GM13977 (cell line): Measurements from ENCODE around the gene ESRRG.

ENCODE experiments used
- DNase-seq: peaks from one replicate; pipeline ENCODE4 v3.0.0; 2012; ENCODE audit warnings: low spot score
- CTCF ChIP-seq: IDR thresholded peaks from 2 replicates; pipeline ENCODE4 v1.5.1; 2012; ENCODE audit warnings: mild to moderate bottlenecking, control low read depth; ENCODE audit not compliant: insufficient read depth; ENCODE audit errors: extremely low read depth, missing control alignments
- in situ Hi-C: fragments of 300-500 bp; cut with MboI; formaldehyde crosslinking; loops from one replicate; pipeline ENCODE4 v1.12.0; 2022; ENCODE audit warnings: low sequenced_read_pairs, low pct_unique_long_range_greater_than_20kb, mixed read lengths, inconsistent platforms; ENCODE audit not compliant: unreplicated experiment

The ESRRG gene

GRCh38 chr1:216731562-216731961, 8.3 kb upstream of the ESRRG start:
- no peak for TF ChIP-seq CTCF
- no peak for DNase-seq
- in situ Hi-C loops, result no loop called here

GRCh38 chr1:216726435-216726834, 3.2 kb upstream of the ESRRG start:
- no peak for DNase-seq

GRCh38 chr1:216722821-216723220, 408 bp downstream of the ESRRG start:
- no peak for DNase-seq
- in situ Hi-C loops, result no loop called here
- TF ChIP-seq CTCF, result no peak

More at GRCh38 chr1:216726435-216726834, 3.2 kb upstream of the ESRRG start:
- in situ Hi-C loops, result no loop called here
- TF ChIP-seq CTCF, result no peak

GRCh38 chr1:216721863-216722262, 1.4 kb downstream of the ESRRG start:
- no peak for TF ChIP-seq CTCF
- in situ Hi-C loops, result no loop called here
- DNase-seq, result no peak

- no peak for TF ChIP-seq CTCF
- in situ Hi-C loops, result no loop called here
- no peak for DNase-seq
Observed at GRCh38 chr1:216721062-216721461, 2.2 kb downstream of the ESRRG start.

GRCh38 chr1:216711712-216712111, 11.5 kb downstream of the ESRRG start:
- TF ChIP-seq CTCF, result no peak
- in situ Hi-C loops, result no loop called here
- no peak for DNase-seq
